Osteocyte (in vitro differentiated cells): Measurements from ENCODE around the gene ACTR10. TPM values are rescaled to one million over a fixed set of nuclear protein-coding genes. Genes with fewer than 3 reads are reported as not detected.

Experiments used
- DNase-seq: peaks from one replicate; pipeline ENCODE4 v3.0.0; 2021; ENCODE audit warnings: mixed read lengths; ENCODE audit not compliant: unreplicated experiment; ENCODE audit errors: extremely low spot score
- H3K27ac Mint-ChIP-seq: one replicate; pipeline ENCODE4 v1.8.0; 2021; ENCODE audit warnings: mild to moderate bottlenecking, mixed read lengths; ENCODE audit not compliant: unreplicated experiment
- H3K27me3 Mint-ChIP-seq: one replicate; pipeline ENCODE4 v1.8.0; 2021; ENCODE audit warnings: mixed read lengths; ENCODE audit not compliant: unreplicated experiment
- H3K36me3 Mint-ChIP-seq: one replicate; pipeline ENCODE4 v1.8.0; 2021; ENCODE audit warnings: mixed read lengths; ENCODE audit not compliant: unreplicated experiment
- H3K4me1 Mint-ChIP-seq: one replicate; pipeline ENCODE4 v1.8.0; 2021; ENCODE audit warnings: mixed read lengths; ENCODE audit not compliant: unreplicated experiment
- H3K4me3 Mint-ChIP-seq: one replicate; pipeline ENCODE4 v1.8.0; 2021; ENCODE audit warnings: mild to moderate bottlenecking, moderate library complexity, mixed read lengths; ENCODE audit not compliant: unreplicated experiment
- H3K9me3 Mint-ChIP-seq: one replicate; pipeline ENCODE4 v1.8.0; 2021; ENCODE audit warnings: mixed read lengths; ENCODE audit not compliant: unreplicated experiment
- long read RNA-seq: library from polyadenylated mRNA; unstranded; transcript quantifications from one replicate; pipeline ENCODE4 v2.0.0, GENCODE V29; 2021
- total RNA-seq: library from RNA; stranded (reverse); gene quantifications from 2 replicates; pipeline ENCODE4 v1.2.1, GENCODE V29; 2021
- TF ChIP-seq, protein P1 (sequence below): fragments of 200-600 bp; sonication (generic); IDR thresholded peaks from 2 replicates; pipeline ENCODE4 v1.5.0; 2021; ENCODE audit warnings: antibody characterized with exemption, mild to moderate bottlenecking, moderate library complexity

ACTR10 gene
- 80.3 and 99.1 TPM in 2 replicates for total RNA-seq
- long read RNA-seq, transcript ACTR10-201 (13 exons, 2,419 nt) = major isoform, 833 of 888 reads
- long read RNA-seq, partial matches to known transcripts = 22 of 888 reads
- long read RNA-seq, other reads (novel, unspliced or antisense) = 29 of 888 reads

DNA sequence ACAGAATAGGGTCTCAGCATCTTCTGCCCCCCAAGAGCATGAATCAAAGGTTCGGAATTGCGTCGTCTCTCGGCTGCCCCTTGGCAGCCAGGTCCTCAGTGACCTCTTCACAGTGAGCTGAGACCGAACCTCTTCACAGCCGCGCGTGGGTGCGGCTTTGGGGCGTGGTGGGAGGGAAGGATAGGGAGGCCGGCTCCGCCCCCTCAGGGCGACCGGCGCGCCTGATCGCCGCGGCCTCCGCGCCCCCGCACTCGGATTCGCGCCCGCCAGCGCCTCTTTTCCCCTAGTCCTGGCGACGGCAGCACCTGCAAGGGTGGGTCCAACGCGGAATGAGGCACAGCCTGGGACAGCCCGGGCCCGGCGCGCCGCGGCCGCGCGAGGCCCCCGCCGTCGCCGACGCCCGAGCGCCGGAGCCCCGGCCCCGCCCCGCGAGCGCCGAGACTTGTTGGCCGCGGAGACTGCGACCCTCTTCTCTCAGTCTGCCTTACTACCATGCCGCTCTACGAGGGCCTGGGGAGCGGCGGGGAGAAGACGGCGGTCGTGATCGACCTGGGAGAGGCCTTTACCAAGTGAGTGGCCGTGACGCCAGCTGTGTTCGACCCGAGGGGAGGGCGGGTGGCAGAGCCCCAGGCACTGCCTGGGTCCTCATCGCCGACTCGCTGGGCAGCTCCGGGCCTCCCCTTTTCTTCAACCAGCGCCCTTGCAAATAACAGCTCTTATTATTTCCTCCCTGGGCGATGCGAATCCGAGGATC is at the start of gene ACTR10:
TSS of gene ACTR10 (plus strand) at position 424 of the 754 bp plus-strand sequence. CDS start at position 493, 69 bp downstream.
- Mint-ChIP-seq H3K36me3 (peaks cover 5% of the 10 kb centered on the region), H3K4me3 (peak within 1 kb of the TSS; percentile 96), H3K27me3 (peaks cover 12% of the 10 kb centered on the region), H3K4me1 (peaks cover 18% of the 10 kb centered on the region), H3K27ac (peak within 1 kb of the TSS; percentile 96), H3K9me3 (no peaks in the 10 kb centered on the region)
- TF ChIP-seq, protein P1, sequence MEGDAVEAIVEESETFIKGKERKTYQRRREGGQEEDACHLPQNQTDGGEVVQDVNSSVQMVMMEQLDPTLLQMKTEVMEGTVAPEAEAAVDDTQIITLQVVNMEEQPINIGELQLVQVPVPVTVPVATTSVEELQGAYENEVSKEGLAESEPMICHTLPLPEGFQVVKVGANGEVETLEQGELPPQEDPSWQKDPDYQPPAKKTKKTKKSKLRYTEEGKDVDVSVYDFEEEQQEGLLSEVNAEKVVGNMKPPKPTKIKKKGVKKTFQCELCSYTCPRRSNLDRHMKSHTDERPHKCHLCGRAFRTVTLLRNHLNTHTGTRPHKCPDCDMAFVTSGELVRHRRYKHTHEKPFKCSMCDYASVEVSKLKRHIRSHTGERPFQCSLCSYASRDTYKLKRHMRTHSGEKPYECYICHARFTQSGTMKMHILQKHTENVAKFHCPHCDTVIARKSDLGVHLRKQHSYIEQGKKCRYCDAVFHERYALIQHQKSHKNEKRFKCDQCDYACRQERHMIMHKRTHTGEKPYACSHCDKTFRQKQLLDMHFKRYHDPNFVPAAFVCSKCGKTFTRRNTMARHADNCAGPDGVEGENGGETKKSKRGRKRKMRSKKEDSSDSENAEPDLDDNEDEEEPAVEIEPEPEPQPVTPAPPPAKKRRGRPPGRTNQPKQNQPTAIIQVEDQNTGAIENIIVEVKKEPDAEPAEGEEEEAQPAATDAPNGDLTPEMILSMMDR = no peak
- DNase-seq = peak; percentile 92

DNA sequence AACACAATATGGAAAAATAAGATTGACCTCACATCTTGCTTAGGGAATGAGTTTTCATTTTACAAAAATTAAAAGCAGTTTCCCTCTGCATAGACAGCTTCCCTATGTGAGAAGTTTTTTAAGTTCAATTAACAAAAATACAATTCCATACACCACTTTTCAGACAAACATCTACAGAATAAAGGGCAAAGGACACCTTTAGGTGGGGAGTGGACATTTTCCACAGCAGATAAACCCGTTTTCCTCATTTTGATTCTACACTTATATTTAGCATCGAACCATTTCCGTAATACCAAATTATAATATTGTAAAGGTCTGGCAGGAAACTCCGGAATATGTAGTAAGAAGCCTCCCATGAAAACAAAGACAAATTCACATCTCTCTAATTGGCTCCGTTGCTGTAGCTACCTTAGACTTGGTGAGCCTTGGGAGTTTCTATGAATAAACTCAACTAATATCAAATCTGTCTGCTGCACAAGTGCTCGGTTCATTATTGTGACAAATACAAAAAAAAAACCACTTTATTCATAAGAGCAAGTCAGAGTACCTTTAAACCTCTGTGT is 49.6 kb upstream of the ACTR10 start:
- Mint-ChIP-seq H3K27me3 (peaks cover 28% of the 10 kb centered on the region), H3K4me3 (no peak overlapping the region), H3K9me3 (no peaks in the 10 kb centered on the region), H3K4me1 (peaks cover 15% of the 10 kb centered on the region), H3K27ac (no peak overlapping the region), H3K36me3 (no peaks in the 10 kb centered on the region)
- DNase-seq = no peak
- TF ChIP-seq, protein P1 = no peak

DNA sequence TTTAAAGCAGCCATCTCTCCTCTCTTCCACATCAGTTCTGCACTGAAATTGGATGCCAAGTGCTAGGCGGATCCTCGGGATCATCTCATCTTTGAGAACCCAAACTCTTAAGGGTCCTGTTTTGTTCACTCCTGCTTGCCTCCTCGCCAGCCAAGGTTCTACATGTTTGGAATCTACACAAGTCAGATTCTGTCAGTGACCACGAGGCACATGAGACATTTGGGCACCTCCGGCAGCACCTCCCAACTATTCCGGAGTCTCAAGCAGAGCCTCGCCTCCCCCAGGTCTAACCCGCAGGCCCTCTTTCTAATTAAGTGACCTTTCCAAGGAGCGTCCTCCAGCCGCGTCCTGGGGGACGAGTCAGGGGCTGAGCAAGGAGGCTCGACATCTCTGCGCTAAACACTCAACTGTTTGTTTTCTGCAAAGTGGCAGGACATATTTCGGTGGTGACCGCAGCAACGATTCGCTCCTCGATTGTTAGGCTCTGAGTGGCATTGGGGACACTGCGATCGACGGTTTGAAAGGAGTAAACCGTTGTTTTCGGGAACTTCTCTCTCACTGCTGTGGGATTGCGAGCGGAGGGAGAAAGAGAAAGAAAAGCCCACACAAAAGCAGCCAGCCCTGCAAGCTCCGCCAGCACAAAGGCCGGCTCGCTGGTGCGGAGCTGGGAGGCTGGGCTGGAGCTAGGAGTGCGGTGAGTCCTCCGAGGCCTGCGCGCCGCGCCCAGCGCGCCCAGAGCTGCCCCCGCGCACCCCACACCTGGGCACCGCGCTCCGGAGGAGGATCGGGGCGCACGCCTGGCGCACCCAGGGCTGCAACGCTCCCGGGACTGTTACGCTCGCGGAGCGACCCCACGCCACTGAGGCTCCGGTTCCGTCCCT is 48.6 kb upstream of the ACTR10 start:
- peaks cover 15% of the 10 kb centered on the region for H3K4me1 Mint-ChIP-seq
- DNase-seq = no peak
- no peaks in the 10 kb centered on the region for H3K36me3 Mint-ChIP-seq
- H3K27ac Mint-ChIP-seq = peak overlapping the region; percentile 56
- H3K9me3 Mint-ChIP-seq = no peaks in the 10 kb centered on the region
- H3K27me3 Mint-ChIP-seq = peaks cover 24% of the 10 kb centered on the region
- H3K4me3 Mint-ChIP-seq = peak overlapping the region; percentile 83
- TF ChIP-seq, protein P1 = no peak

DNA sequence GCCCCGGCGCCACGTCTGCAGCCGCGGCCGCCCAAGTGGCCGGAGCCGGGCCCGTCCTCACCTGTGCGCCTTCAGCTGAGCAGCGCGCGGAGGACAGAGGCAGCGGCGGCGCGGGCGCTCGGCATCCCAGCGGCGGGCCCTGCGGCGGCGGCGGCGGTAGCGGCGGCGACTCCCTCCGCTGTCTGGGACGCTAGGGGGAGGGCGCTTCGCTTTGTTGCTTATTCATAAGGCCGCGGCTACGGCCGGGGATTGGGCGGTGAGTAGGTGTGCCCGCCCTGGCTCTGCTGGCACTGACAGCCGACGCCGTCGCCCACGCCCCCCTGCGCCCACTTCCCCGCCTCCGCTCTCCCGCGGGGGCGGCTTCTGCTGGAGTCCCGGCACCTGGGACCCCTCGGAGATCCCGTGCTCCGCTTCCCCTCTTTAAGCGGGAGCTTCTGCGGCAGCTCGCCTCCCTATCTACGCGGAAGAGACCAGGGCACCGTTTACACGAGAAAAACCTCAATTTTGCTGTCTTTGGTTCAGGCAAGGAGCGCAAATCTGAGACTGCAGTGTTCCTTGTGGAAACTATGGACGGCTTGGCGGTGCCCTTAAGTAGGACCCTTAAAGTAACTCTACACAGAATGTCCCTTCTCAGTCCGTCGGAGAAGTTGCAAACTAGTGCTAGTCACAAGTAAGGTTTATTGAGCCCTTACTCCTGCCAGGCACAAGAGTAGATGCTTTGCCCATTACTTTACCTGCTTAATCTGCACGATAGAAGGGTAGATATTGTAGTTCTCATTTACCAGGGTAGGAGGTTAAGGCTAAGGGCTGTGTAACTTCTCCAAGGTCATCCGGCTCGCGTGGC is 47.7 kb upstream of the ACTR10 start, which contains the start of gene ARMH4:
TSS of gene ARMH4 (minus strand) at position 200 of the 844 bp plus-strand sequence. CDS start 12,855 bp downstream, outside the sequence.
- H3K36me3 Mint-ChIP-seq = no peaks in the 10 kb centered on the region
- H3K27me3 Mint-ChIP-seq = peaks cover 26% of the 10 kb centered on the region
- TF ChIP-seq, protein P1 = peak; percentile 39
- DNase-seq = peak; percentile 91
- H3K4me1 Mint-ChIP-seq = peaks cover 15% of the 10 kb centered on the region
- peak within 1 kb of the TSS; percentile 56 for H3K27ac Mint-ChIP-seq
- H3K4me3 Mint-ChIP-seq = peak within 1 kb of the TSS; percentile 83
- H3K9me3 Mint-ChIP-seq = no peaks in the 10 kb centered on the region
